HCT116 (cell line): ENCODE data around the gene THSD8.
A peak's percentile ranks its signal among the peaks of the same experiment; 100 is the strongest.

ENCODE experiments used
- ATF3 ChIP-seq: IDR thresholded peaks from 2 replicates; pipeline ENCODE4 v1.6.1; 2012
- CTCF ChIP-seq, 3 experiments: fragments of 200-600 bp in 1 of 3; sonication (generic) in 1 of 3; IDR thresholded peaks in 2 of 3; conservative IDR thresholded peaks in 1 of 3; 2 replicates each; pipeline ENCODE4 v1.5.1; 2012 to 2017; ENCODE audit warnings: low read depth in 2 of 3, low read length in 2 of 3, antibody characterized with exemption in 1 of 3, borderline replicate concordance in 1 of 3, control low read depth in 1 of 3, mild to moderate bottlenecking in 1 of 3, mixed read lengths in 1 of 3, mixed run types in 1 of 3, moderate library complexity in 1 of 3; ENCODE audit not compliant: insufficient read depth in 1 of 3
- EZH2 ChIP-seq: fragments of 200-600 bp; sonication (generic); IDR thresholded peaks from 2 replicates; pipeline ENCODE4 v1.6.1; 2017; ENCODE audit warnings: antibody characterized with exemption, mixed run types
- EZH2phosphoT487 ChIP-seq: fragments of 200-600 bp; IDR thresholded peaks from 2 replicates; pipeline ENCODE4 v1.6.1; 2018; ENCODE audit warnings: antibody characterized with exemption, borderline replicate concordance
- MAX ChIP-seq: IDR thresholded peaks from 2 replicates; pipeline ENCODE4 v1.6.1; 2012
- POLR2A ChIP-seq: IDR thresholded peaks from 2 replicates; pipeline ENCODE4 v1.7.0; 2011; ENCODE audit warnings: borderline replicate concordance; ENCODE audit not compliant: insufficient read depth, insufficient read length; ENCODE audit errors: extremely low read depth
- POLR2AphosphoS5 ChIP-seq: IDR thresholded peaks from 2 replicates; pipeline ENCODE4 v1.6.1; 2011; ENCODE audit warnings: mild to moderate bottlenecking, low read depth, low read length, moderate library complexity
- SIN3A ChIP-seq: IDR thresholded peaks from 2 replicates; pipeline ENCODE4 v1.6.1; 2012; ENCODE audit warnings: low read depth
- SRF ChIP-seq: IDR thresholded peaks from 2 replicates; pipeline ENCODE4 v1.6.1; 2012; ENCODE audit warnings: low read depth
- YY1 ChIP-seq: IDR thresholded peaks from 2 replicates; pipeline ENCODE4 v1.6.1; 2011; ENCODE audit warnings: low read length, low read depth, moderate library complexity, mild to moderate bottlenecking; ENCODE audit not compliant: insufficient replicate concordance; ENCODE audit errors: extremely low read depth
- ZNF274 ChIP-seq: fragments of 200-500 bp; sonication (Bioruptor generic); IDR thresholded peaks from 2 replicates; pipeline ENCODE4 v1.6.1; 2014; ENCODE audit warnings: mild to moderate bottlenecking, low read depth, low read length, inconsistent platforms

- no peak for TF ChIP-seq YY1
- peak; percentile 97 for TF ChIP-seq MAX
- no peak for TF ChIP-seq EZH2
- TF ChIP-seq SRF, result no peak
- TF ChIP-seq POLR2AphosphoS5, result peak; percentile 24; the same call in 1 of the 2 replicates
- no peak for TF ChIP-seq ATF3
- TF ChIP-seq CTCF (IDR thresholded peaks at IDR 0.05 in 2 of 3, conservative IDR thresholded peaks at IDR 0.05 in 1 of 3; ENCODE audit: borderline replicate concordance in 1 of 3, insufficient read depth in 1 of 3, low read depth in 2 of 3, low read length in 2 of 3), result peak; percentile 44 to 77 (median 74); a peak in 5 of 6 replicates
- TF ChIP-seq POLR2A, result no peak
- no peak for TF ChIP-seq ZNF274
- TF ChIP-seq SIN3A, result no peak
- TF ChIP-seq EZH2phosphoT487, result no peak
These were observed 23.6 kb downstream of the THSD8 start for GRCh38 chr19:12825254-12826131.
